GM12801 (cell line): Measurements from ENCODE around the gene PTP4A2.

Experiments used
- CTCF ChIP-seq: IDR thresholded peaks from one replicate; pipeline ENCODE4 v1.5.1; 2011; ENCODE audit warnings: control low read depth; ENCODE audit not compliant: insufficient read length; ENCODE audit errors: extremely low read depth

Gene PTP4A2

GRCh38 chr1:31978843-31979400, 40.8 kb upstream of the PTP4A2 start:
- no peak for TF ChIP-seq CTCF

GRCh38 chr1:31977385-31978131, 39.4 kb upstream of the PTP4A2 start:
- TF ChIP-seq CTCF: no peak

- no peak for TF ChIP-seq CTCF
Measured at GRCh38 chr1:31976401-31976800, 38.2 kb upstream of the PTP4A2 start.

- no peak for TF ChIP-seq CTCF
Measured at GRCh38 chr1:31970873-31971272, 32.7 kb upstream of the PTP4A2 start.

GRCh38 chr1:31961536-31961935, 23.4 kb upstream of the PTP4A2 start:
- no peak for TF ChIP-seq CTCF

- TF ChIP-seq CTCF: no peak
Measured at GRCh38 chr1:31959521-31960340, 21.6 kb upstream of the PTP4A2 start.
